Fibroblast of peridontal ligament (primary cell): ENCODE data around the gene GATAD1.
"Not testable (repeated sequence)": the region's sequence is repeated elsewhere in the genome, so short reads cannot be mapped to it uniquely, and the experiment has no call there.

ENCODE experiments used
- DNase-seq: peaks from one replicate; pipeline ENCODE4 v3.0.0-alpha.2; 2010; ENCODE audit errors: extremely low read depth

The GATAD1 gene

DNA sequence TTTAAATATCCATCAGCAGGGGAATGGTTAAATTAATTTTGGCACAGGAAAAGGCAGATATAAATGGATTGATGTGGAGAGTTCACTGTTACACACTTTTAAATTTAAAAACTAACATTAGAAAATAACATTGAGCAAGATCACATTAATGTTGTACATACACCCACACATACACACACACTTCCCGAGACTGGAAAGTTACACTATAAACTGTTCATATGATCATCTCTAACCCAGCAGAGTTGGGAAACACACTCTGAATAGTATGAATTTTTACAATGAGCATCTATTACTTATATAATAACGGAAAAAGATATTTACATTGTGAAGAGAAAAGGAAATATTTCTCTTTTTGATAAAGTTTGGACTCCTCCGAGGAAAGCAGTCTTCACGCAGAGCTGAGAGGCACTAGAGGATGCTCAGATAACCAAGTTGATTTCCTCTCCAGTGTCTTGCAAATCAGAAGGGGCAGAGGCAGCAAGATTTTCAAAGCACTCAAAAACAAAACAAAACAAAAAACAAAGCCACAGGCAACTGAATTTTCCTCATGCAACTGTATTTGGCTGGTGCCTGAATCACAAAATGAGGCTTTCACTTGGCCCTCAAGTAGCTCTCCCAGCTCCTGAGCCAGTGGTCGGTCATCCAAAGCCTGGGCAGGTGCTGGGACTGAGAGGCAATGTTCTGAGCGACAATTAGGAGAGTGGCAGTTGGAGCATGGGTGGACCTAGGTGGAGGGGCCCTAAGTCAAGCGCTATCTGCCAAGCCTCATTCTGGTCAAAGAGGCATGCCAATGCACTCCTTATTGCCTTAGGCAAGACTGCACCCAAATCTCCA, 10.5 kb upstream of the GATAD1 start:
- no peak for DNase-seq

DNA sequence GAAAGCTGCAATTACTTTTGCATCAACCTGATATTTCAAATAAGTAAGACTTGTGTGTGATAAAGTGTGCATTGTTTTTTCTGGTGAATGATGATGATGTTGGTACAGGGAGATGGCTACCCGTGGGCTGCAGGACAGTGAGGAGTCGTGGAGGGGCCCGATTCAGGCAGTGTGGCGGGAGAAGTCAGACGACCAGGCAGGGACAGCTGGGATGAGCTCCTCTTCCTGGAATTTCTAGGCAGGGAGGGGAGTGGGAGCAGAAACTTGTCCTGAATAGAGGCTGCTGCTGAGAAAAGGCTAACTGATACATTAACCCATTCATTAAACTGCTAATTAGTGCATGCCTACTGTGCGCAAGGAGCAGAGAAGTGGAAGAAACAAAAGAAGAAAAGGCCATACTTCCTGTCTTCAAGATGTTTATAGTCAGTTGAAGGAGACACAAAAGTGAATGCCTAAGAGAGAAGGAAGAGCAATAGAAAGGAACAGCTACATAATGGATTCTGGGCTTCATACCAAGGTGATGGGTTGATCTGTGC, 9.3 kb upstream of the GATAD1 start:
- DNase-seq = no peak

DNA sequence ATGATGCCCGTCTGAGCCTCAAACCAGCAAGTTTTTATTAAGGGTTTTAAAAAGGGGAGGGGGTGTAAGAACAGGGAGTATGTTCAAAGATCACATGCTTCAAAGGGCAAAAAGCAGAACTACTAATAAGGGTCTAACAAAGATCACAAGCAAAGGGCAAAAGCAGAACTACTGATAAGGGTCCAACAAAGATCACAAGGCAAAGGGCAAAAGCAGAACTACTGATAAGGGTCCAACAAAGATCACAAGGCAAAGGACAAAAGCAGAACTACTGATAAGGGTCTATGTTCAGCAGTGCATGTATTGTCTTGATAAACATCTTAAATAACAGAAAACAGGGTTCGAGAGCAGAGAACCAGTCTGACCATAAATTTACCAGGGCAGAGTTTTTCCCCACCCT, 4.6 kb upstream of the GATAD1 start:
- DNase-seq = not testable (repeated sequence)

DNA sequence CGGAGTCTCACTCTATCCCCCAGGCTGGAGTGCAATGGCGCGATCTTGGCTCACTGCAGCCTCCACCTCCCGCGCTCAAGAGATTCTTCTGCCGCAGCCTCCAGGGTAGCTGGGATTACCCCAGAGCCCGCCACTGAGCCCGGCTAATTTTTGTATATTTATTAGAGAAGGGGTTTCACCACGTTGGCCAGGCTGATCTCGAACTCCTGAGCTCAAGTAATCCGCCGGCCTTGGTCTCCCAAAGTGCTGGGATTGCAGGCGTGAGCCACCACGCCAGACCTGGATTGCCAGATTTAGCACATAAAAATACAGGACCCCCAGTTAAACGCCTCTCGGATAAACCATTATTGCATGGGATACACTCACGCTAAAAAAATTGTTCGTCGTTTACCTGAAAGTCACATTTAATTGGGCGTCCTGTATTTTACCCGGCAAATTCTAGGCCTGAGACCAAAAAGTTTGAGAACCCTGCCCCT, 375 bp upstream of the GATAD1 start:
- DNase-seq = no peak

DNA sequence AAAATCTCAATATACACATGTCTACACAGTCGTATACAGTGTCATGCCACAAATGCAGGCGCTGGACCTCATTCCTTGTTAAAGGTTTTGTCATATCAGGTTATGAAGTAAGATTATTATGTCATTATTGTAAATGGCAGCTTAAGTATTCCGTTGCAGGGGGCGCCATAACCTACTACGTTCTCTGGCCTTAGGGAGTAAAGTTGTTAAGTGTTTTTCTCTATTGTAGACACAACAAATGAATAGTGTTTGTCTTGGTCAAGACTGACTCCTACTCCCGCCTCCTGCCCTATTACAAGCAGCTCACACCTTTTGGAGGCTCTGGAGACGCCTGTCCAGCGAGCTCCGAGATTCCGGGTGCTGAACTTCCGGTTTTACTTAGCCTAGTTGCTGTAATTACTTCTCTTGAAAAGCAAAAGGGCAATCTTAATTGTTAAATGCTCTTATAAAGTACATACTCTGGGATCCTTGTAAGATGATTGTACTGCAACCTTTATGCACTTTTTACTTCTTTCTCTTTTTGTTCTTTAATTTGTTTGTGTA, 994 bp downstream of the GATAD1 start:
- peak; percentile 71 for DNase-seq

DNA sequence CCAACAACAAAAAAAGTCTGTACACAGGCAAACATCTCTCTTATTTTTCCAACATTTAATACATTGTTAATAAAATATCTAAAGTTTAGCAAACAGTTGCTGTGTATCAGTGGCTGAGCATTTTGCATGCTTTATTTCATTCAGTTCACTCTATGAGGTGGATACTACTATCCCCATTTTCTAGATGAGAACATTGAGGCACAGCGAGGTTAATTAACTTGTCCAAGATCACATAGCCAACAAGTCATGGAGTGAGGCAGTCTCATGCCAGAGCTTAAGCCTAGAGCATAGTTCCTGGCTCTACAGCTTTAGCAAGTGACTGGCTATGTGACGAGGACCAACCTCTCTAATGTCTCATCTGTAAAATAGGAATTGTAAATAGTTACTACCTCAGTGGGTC, 4.4 kb downstream of the GATAD1 start:
- no peak for DNase-seq

DNA sequence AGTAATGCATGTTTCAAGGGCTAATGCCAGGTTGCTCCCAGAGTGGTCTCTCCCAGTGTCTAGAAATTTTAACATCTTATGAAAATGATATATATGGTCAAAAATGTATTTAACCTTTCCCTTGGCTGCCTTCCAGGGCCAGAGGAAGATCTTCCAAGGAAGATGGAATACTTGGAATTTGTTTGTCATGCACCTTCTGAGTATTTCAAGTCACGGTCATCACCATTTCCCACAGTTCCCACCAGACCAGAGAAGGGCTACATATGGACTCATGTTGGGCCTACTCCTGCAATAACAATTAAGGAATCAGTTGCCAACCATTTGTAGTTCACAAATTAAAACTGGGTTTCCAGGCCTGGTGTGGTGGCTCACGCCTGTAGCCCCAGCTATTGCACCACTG, 9.0 kb downstream of the GATAD1 start:
- no peak for DNase-seq

DNA sequence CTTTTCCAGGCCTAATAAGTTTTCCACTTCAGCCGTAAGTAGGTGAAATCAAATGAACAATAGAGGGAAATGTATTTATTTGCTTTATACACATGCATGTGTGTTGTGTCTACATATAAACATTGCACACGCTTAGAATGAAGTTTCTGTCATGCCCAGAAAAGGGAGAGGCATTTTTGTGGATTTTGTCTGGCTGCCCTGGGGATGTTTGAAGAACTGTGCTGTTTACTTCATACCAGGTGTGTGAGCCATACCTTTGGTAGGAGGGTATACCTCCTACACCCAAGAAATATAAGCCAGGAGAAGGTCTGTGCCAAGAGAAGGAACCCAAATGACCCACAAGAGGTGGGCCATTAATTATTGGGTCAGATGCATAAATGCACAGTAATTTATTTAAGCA, 12.8 kb downstream of the GATAD1 start:
- no peak for DNase-seq

DNA sequence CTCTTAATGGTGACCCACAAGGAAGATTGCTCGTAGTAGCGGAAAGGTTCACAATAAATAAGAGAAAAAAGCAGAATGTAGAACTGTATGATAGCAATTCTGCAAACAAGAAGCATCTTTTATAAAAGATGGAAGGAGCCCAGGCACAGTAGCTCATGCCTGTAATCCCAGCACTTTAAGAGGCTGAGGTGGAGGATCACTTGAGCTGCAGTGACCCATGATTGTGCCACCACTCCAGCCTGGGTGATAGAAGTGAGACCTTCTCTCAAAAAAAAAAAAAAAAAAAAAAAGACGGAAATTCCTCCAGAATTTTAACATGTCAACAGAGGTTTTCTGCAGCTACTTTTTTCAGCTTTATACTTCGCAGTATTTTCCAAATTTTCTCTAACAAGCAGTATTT, 13.2 kb downstream of the GATAD1 start:
- DNase-seq = no peak

DNA sequence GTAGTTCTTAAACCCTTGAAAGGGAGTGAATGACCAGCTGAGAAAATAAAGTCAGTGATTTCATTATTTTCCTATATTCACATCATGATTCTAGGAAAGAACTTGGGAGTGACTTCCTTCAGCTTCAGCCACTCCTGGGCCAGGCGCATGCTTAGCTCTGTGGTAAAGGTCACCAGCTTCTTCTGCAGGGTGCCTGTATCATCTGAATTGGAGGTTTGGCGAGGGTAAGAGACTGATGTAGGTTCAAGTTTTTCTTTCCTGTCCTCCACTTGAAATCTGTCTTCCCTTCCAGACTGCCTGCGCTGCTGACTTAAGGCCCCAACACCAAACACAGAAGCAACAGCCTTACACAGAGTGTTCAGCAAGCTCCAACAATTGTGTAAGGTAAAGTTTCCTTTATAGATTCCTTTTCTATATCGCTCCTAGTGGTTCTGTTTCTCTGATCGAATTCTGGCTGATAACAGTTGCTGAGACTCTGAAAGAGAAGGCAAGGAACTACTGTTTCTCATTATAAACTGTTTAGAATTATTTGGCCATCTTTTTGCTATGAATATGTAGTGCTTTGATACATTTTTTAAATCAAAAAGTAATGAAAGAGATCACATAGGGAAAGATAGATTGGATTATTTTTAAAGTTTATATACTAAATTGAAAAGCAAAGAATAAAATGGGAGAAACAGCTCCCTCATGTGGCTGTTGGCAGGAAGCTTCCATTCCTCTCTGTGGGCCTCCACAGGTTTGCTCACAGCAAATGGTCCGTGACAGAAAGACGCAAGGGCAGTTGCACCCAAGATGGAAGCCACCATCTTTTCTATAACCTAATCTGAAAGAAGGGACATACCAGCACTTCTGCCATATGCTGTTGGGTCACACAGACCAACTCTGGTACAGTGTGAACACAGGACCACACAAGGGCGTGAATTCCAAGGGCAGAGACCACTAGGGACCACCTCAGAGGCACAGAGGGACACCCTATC, 14.0 kb downstream of the GATAD1 start:
- DNase-seq = peak; percentile 56

DNA sequence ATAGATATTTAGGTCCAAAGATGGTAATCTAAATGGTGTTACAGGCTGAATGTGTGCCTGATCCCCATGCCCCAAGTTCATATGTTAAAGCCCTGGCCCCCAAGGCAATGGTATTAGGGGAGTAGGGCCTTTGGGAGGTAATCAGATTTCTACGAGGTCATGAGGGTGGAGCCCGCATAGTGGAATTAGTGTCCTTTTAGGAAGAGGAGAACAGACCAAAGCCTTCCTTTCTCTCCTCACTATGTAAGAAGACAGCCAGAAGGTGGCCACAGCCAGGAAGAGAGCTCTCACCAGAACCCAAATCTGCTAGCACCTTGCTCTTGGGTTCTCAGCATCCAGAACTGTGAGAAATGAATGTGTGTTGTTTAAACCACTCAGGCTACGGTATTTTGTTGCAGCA, 15.3 kb downstream of the GATAD1 start:
- DNase-seq = no peak

DNA sequence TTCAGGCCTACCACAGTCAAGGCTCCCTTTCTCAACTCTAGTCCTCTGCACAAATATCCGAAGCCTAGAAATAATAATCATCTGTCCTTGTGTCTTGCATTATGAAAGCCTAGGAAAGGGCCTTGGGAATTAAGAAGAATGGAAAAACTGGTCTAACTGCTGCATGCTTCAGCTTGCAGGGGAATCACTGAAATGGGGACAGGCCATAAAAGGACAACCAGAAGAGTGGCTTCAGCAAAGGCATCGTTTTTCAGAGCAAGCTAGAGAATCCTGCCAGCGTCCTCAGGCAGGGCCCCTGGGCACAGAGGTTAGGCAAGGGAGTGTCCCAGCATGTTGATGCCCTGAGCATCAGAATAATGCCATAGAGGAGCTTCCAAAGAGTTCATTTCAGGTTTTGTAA, 17.2 kb downstream of the GATAD1 start:
- no peak for DNase-seq

DNA sequence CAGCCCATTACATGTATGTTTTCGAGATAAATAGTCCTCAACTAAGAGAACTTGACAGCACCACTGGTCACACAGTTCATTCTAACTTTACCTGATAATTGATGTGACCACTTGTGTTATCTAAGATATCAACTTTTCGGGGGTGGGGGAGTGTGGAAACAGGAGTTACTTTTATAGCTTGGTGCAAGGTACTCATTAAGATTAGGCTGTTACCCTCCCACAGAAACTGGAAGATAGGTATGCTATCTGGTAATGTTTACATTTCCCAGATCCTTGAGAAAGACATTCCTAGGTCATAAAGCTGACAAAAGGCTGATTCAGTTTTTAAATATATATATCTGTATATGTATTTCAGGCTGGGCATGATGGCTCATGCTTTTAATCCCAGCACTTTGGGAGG, 19.4 kb downstream of the GATAD1 start:
- no peak for DNase-seq

DNA sequence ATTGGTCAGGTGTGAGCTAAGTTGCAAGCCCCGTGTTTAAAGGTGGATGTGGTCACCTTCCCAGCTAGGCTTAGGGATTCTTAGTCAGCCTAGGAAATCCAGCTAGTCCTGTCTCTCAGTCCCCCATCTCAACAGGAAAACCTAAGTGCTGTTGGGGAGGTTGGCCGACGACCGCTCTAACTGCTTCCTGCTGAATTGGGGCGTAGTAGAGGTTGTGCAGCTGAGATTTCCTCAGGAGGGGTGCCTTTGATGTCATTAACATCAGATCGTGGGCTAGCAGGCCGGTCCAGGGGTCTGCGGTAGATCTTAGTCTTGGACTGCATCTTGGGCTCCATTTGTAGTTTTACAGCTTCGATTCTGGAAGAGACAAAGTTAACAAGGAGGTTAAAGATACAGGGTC, 21.3 kb downstream of the GATAD1 start:
- DNase-seq = not testable (repeated sequence)

DNA sequence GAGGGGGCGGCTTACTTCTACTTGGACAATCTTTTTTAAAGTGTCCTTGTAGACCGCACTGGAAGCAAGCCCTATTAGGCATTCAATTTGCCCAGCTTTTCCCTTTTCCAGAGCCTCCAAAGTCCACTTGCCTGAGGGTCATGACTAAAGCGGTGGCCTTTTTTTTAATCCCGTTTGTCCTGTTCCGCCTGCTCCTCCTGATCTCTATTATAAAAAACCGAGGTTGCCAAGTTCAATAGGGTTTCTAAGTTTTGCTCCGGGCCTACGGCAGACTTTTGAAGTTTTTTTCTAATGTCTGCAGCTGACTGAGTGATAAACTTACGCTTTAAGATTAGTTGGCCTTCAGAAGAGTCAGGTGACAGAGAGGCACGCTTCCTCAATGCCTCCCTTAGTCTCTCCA, 26.7 kb downstream of the GATAD1 start:
- not testable (repeated sequence) for DNase-seq

DNA sequence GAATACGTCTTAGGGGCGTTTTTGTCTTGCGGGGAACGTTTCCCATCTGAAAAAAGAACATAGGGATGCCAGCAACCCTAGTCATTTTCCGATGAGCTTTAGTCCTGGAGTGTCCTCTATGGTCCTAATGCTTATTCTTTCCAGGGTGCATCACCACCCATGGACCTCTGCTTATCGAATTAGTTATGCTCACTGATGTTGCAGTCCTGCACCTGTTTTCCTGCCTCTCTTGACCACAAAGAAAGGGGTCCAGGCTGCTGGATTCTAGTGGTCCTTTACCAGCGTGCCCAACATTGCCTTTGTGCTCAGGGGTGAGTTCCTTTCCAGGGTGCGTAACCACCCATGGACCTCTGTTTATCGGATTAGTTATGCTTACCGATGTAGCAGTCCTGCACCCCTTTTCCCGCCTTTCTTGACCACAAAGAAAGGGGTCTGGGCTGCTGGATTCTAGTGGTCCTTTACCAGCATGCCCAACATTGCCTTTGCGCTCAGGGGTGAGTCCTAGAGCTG, 28.0 kb downstream of the GATAD1 start:
- DNase-seq = not testable (repeated sequence)

DNA sequence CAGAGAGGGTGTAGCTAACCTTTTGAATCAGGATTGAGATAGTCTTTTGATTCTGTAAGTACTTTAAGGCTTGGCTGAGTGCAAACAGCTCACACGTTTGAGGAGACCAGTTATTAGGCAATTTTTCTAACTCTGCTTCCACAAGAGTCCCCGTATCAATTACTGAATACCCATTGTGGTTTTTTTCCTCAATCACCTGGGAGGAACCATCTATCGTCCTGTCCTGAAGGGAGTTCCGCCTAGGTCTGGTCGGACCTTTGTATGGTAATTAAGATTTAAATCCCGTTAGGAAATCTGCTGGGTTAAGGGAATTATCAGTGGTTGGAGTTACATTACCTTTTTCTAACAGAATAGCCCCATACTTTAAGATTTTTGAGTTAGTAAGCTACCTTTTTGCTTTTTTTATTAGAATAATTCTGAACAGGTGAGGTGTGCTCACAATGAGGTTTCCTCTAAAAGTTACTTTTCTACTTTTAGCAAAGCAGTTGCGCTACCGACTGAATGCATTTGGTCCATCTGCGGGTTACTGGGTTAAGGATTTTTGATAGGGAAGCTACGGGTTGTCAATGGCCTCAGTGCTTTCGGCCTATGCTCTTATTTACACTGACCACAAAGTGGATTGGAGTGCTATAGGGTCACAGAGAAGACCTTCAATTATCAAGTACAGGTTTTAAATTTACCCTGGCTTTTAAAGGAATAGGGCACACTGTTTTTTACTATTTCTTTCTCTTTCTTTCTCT, 28.7 kb downstream of the GATAD1 start:
- DNase-seq = not testable (repeated sequence)

DNA sequence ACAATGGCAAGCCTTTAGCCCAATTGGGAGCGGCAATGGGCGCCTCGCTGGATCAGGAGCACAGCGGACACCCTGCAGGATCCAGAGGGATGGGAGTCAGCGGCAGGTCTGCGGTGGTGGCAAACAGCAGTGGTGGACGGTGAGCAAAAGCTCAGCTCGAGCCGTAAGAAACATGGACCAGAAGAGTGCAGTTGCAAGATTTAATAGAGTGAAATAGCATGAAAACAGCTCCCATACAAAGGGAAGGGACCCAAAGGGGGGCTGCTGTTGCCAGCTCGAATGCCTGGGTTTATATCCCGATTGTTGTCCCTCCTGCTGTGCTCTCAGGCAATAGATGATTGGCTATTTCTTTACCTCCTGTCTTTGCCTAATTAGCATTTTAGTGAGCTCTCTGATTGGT, 30.4 kb downstream of the GATAD1 start, which contains the start of gene ERVW-1:
TSS of gene ERVW-1 (minus strand) at position 266 of the 400 bp plus-strand sequence. CDS start 7,565 bp downstream, outside the sequence.
- not testable (repeated sequence) for DNase-seq

DNA sequence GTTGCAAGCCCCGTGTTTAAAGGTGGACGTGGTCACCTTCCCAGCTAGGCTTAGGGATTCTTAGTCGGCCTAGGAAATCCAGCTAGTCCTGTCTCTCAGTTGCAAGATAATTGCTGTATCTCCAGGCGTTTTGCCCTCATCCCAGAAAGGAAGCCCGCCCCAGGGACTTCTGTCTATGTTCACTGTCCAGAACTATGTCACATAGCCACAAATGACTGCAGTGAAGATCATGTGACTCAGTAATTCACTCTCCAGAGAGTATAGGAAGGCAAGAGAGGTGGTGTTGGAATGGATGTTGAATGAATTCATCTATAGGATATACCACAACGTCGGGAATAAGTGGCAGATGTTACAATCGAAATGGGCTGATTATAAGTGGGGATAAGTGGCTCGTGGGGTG, 30.8 kb downstream of the GATAD1 start:
- DNase-seq = no peak

DNA sequence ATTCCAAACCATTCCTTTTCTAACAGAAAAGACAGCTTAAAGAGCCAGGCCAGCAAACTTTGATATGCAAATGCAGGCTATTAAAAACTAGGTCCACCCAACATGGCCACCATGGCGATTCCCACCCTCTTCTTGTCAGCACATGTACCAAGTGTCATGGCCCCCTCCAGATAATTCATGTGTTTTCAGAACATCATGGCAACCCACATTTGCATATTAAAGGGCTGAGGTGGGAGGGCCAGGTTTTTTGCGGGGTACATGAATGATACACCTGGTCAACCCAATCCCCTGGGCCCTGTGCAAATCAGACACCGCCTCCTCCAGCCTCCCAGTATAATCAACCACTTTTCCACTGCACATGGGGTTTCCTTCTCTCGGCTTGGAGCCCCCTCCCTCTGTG, 31.4 kb downstream of the GATAD1 start:
- no peak for DNase-seq

DNA sequence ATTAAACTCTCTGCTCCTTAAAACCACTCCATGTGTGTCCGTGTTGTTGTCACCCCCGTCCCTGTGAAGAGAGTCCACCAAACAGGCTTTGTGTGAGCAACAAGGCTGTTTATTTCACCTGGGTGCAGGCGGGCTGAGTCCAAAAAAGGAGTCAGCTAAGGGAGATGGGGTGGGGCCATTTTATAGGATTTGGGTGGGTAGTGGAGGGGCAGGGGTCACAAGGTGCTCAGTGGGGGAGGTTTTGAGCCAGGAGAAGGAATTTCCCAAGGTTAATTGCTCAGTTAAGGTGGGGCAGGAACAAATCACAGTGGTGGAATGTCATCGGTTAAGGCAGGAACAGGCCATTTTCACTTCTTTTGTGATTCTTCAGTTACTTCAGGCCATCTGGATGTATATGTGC, 31.9 kb downstream of the GATAD1 start:
- DNase-seq = not testable (repeated sequence)
